Glomerular endothelial cell (primary cell): ENCODE measurements around the gene EFTUD2. TPM values are rescaled to one million over a fixed set of nuclear protein-coding genes. Genes with fewer than 3 reads are reported as not detected.
A peak's percentile ranks its signal among the peaks of the same experiment; 100 is the strongest.
"Not testable (repeated sequence)": the region's sequence is repeated elsewhere in the genome, so short reads cannot be mapped to it uniquely, and the experiment has no call there.

Experiments used
- DNase-seq: peaks from one replicate; pipeline ENCODE4 v3.0.0-alpha.2; 2011; ENCODE audit warnings: low read depth, low spot score; ENCODE audit errors: extremely low read depth
- total RNA-seq: library from RNA; depleted of rRNA; stranded (reverse); fragments of >200 nt; gene quantifications from 2 replicates; pipeline ENCODE4 v1.2.3, GENCODE V29; 2015

The EFTUD2 gene
- total RNA-seq, 1 donor from 2014 or later, result 98.6 TPM

DNA sequence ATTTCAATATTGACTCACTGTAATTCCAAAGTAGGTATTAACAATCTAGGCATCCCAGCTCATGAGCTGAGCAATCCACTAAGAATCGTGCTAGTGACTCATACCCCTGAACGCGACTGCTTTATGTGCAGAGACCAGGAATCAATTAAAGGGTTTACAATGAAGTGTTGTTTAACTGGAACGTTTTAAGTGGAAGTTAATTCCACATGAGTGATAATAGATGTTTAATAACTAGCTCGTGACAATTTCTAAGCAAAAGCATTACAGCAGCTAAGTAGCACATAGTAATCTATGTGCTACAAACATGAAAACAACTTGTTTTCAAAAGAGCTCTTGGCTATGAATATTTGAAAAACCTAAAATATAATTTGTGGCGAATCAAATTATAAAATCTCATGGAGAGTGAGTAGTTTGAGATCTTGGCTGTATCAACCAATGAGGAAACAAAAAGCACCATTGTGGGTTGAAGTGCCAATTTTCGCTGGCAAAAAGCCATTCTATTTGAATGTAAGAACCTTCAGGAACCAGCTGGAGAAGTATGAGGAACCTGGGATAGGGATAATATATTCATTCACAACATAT, 78.5 kb downstream of the EFTUD2 start:
- peak; percentile 68 for DNase-seq

DNA sequence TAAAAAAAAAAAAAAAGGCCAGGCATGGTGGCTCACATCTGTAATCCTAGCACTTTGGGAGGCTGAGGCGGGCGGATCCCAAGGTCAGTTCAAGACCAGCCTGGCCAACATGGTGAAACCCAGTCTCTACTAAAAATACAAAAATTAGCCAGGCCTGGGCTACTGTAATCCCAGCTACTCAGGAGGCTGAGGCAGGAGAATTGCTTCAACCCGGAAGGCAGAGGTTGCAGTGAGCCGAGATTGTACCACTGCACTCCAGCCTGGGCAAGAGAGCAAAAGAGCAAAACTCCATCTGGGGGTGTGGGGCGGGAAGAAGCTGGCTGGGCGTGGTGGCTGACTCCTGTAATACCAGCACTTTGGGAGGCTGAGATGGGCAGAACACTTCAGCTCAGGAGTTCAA, 80.7 kb downstream of the EFTUD2 start:
- DNase-seq, result not testable (repeated sequence)

DNA sequence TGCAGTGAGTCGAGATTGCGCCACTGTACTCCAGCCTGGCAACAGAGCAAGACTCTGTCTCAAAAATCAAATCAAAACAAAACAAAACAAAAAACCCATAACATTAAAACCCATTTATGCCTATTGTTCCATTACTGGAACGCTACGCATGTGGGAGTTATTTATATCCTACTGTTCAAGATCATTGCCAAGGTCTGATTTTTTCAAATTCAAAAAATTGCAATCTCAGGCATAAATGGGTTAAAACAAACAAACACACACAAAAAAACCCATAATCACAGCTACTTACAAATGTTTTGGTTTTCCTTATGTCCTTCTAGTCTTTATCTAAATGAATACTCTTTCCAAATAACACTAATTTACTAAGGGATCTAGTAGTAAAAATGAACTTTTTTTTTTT, 87.0 kb downstream of the EFTUD2 start:
- no peak for DNase-seq

DNA sequence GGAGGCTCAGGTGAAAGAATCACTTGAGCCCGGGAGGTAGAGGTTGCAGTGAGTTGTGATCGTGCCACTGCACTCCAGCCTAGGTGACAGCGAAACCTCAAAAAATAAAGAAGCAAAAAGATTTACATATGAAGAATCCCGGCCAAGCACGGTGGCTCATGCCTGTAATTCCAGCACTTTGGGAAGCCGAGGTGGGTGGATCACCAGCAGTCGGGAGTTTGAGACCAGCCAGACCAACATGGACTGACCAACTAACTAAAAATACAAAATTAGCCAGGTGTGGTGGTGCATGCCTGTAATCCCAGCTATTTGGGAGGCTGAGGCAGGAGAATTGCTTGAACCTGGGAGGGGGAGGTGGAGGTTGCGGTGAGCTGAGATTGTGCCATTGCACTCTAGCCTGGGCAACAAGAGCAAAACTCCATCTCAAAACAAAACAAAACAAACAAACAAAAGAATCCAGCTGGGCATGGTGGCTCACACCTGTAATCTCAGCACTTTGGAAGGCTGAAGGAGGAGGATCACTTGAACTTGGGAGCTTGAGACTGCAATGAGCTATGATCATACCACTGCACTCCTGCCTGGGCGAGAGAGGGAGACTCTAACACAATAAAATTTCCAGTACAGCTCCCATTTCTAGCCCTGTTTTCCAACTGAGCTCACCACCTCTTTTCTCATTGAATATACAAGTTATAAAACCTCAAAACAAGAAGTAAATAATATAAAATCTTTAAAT, 90.4 kb downstream of the EFTUD2 start:
- DNase-seq, result not testable (repeated sequence)

DNA sequence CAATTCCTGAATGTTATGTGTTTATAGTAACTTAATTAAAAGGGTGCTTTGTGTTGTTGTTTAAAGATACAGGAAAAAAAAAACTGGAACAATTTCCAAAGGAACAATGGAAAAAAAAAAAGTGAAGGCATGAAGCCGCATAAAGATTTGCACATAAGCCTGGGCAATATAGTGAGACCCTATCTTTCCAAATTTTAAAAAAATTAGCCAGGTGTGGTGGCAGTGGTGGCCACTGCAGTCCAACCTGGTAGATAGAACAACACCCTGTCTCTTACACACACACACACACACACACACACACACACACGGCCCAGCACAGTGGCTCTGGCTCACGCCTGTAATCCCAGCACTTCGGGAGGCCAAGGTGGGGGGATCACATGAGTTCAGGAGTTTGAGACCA, 91.1 kb downstream of the EFTUD2 start:
- DNase-seq, result no peak

DNA sequence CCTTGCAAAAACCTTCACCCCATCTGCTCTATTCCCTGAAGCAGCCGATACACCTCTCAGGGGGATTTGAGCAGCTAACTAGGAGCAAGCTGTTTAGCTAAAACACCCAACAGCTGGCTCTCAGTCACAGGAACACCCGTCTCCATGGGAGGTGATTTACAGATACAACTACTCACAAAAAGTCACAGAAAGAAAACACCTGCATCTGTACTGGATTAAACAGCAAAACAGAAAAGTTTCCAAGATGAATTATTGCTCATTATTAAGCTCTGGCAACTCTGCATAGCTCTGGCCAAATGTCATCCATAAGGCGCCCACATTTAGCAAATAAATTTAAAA, 91.5 kb downstream of the EFTUD2 start:
- DNase-seq, result no peak

DNA sequence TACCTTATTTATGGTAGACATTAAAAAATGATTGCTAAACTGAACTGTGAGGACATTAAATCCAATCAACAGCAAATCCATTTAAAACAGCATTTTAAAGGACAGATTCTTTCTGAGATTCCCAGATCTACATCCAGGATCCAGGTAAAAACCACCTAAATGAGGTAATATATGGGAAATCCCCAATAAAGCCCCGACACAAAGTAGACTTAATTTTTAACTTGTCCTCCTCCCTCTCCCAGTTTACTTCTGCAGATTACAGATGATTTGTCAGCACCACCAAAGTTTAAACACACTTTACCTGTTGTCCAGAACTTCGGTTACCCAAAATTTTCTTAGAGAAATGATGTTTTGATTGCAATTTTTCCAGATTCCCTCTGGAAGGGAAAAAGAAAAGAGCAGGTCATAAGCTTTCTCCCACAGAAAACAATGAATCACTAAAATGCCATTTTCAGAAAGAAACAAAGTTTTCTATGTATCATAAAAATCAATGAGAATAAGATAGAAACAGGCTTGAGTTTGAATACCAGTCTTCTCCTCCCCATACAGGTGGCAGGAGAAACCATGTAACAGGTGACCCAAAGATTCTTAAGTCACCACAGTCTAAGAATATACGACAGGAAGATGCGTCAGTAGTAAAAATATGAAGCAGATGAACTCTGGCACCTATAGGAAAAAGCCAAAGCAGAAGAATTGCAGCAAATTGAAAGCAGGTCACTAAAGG, 92.0 kb downstream of the EFTUD2 start:
- no peak for DNase-seq

DNA sequence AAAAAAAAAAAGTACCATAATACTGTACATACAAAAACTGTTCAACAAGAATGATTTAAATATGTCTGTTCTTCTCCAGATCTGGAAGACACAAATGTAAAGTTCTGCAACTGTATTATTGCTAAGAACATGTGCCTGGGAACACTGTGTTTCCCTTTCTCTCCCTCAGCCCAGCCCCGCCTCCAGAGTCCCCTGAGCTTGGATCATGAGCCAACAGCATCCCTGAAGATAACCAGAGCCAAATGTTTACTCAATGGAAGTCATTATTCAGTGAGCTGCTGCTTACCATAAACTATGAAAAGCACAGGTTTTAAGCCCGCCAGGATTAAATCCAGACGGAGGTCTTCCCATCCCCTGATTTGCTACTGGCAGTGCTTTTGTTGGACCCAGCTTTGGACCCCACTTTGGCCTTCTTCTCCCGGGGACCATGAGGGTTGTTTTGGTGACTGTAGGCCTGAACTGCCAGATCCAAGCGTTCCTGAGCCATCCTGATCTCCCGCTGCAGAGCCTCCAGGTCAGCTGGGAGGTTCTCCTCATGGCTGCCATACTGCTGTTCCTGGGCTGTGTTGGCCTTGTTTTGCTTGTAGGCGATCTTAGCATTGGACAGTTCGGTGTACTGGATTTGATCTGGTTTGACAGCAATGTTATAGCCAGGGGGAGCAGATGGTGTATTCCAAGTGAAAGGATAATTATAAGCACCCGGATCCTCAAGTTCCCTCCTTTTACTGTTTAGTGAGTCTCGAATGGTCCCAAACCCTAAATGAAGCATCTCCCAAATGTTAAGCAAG, 94.7 kb downstream of the EFTUD2 start:
- DNase-seq, result no peak

DNA sequence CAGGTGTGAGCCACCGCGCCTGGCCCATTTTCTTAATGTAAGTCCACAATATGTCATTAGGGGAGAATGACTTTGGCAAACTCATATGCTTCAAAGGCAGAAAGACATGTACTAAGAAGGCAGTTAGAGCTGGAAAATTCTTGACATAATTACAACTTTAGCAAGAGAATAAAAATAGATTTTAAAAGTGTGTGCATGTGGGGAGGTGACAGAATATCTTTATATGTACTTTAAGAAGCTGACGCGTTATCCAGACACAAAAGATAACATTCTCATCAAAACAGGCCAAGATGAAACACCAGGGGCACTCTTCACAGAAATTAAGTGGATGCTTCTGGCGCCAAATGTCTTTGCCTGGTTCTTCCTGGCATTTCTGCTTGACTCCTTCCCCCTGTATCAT, 97.4 kb downstream of the EFTUD2 start:
- no peak for DNase-seq

Other genes starting within 250 kb of the EFTUD2 start
- gene MEIOC, start 243.0 kb downstream of the EFTUD2 start, total RNA-seq, result 0.35 TPM in 1 of 2 replicates, not detected in the other
- gene CCDC43, start 209.7 kb downstream of the EFTUD2 start, total RNA-seq, result 15.5 and 20.3 TPM in 2 replicates
- gene DBF4B, start 190.8 kb downstream of the EFTUD2 start, total RNA-seq, result 4.9 and 6.6 TPM in 2 replicates
- 0.23 and 2.5 TPM in 2 replicates for gene ADAM11, start 140.5 kb downstream of the EFTUD2 start, total RNA-seq
- gene GJC1, start 69.2 kb downstream of the EFTUD2 start, total RNA-seq, result 20.8 and 22.7 TPM in 2 replicates
- not detected in 2 replicates for gene HIGD1B, start 51.6 kb downstream of the EFTUD2 start, total RNA-seq
- gene GFAP, start 16.1 kb upstream of the EFTUD2 start, total RNA-seq, result not detected in 2 replicates
- gene KIF18B, start 48.3 kb upstream of the EFTUD2 start, total RNA-seq, result 4.7 and 6.8 TPM in 2 replicates
- 0.47 TPM in 1 of 2 replicates, not detected in the other for gene C1QL1, start 68.9 kb upstream of the EFTUD2 start, total RNA-seq
- gene DCAKD, start 152.2 kb upstream of the EFTUD2 start, total RNA-seq, result 35.2 and 37.2 TPM in 2 replicates
- gene NMT1, start 161.9 kb upstream of the EFTUD2 start, total RNA-seq, result 95.0 and 205 TPM in 2 replicates
- gene PLCD3, start 233.1 kb upstream of the EFTUD2 start, total RNA-seq, result 35.3 and 41.5 TPM in 2 replicates
- 5.5 and 5.6 TPM in 2 replicates for gene ACBD4, start 236.2 kb upstream of the EFTUD2 start, total RNA-seq
- gene HEXIM1, start 249.0 kb upstream of the EFTUD2 start, total RNA-seq, result 16.2 and 16.7 TPM in 2 replicates